MG63 (cell line): ENCODE data around the gene TMED3. TPM values are rescaled to one million over a fixed set of nuclear protein-coding genes. Genes with fewer than 3 reads are reported as not detected.
A peak's percentile ranks its signal among the peaks of the same experiment; 100 is the strongest.

Source experiments
- DNase-seq: peaks from one replicate; pipeline ENCODE4 v3.0.0-alpha.2; 2020
- H3K27me3 ChIP-seq: fragments of 250-450 bp; sonication (Bioruptor Pico); 2 replicates; pipeline ENCODE4 v1.5.1; 2020; ENCODE audit warnings: mild to moderate bottlenecking, moderate library complexity
- H3K36me3 ChIP-seq: fragments of 250-450 bp; sonication (Bioruptor Pico); 2 replicates; pipeline ENCODE4 v1.5.1; 2020; ENCODE audit warnings: mild to moderate bottlenecking, moderate library complexity
- H3K4me3 ChIP-seq: fragments of 250-450 bp; sonication (Bioruptor Pico); 2 replicates; pipeline ENCODE4 v1.5.1; 2020; ENCODE audit warnings: mild to moderate bottlenecking, moderate library complexity
- H3K9me3 ChIP-seq: fragments of 250-450 bp; sonication (Bioruptor Pico); 2 replicates; pipeline ENCODE4 v1.5.1; 2020; ENCODE audit warnings: mild to moderate bottlenecking, moderate library complexity
- total RNA-seq: library from RNA; depleted of rRNA; stranded (reverse); fragments of >200 nt; shearing (Covaris generic); gene quantifications from 2 replicates; pipeline ENCODE4 v1.2.3, GENCODE V29; 2014; ENCODE audit warnings: low replicate concordance; rRNA removed

The TMED3 gene
- total RNA-seq, 1 experiment from 2014 or later: 149 TPM

GRCh38 chr15:79357566-79357965, 46.7 kb downstream of the TMED3 start:
- Histone ChIP-seq H3K9me3 (no peaks in the 10 kb centered on the region), H3K36me3 (no peaks in the 10 kb centered on the region), H3K4me3 (no peak overlapping the region), H3K27me3 (no peaks in the 10 kb centered on the region)
- DNase-seq: no peak

GRCh38 chr15:79358069-79358468, 47.2 kb downstream of the TMED3 start:
- no peak for DNase-seq
- Histone ChIP-seq H3K4me3 (no peak overlapping the region), H3K27me3 (no peaks in the 10 kb centered on the region), H3K36me3 (no peaks in the 10 kb centered on the region), H3K9me3 (no peaks in the 10 kb centered on the region)

- H3K9me3 ChIP-seq: no peaks in the 10 kb centered on the region
- H3K36me3 ChIP-seq: no peaks in the 10 kb centered on the region
- H3K4me3 ChIP-seq: no peak overlapping the region
- no peaks in the 10 kb centered on the region for H3K27me3 ChIP-seq
- no peak for DNase-seq
These were observed 53.8 kb downstream of the TMED3 start for GRCh38 chr15:79364571-79365240.

GRCh38 chr15:79365765-79366164, 54.9 kb downstream of the TMED3 start:
- H3K9me3 ChIP-seq: no peaks in the 10 kb centered on the region
- H3K4me3 ChIP-seq: no peak overlapping the region
- H3K27me3 ChIP-seq: no peaks in the 10 kb centered on the region
- no peaks in the 10 kb centered on the region for H3K36me3 ChIP-seq
- DNase-seq: no peak

GRCh38 chr15:79366691-79367090, 55.8 kb downstream of the TMED3 start:
- Histone ChIP-seq H3K9me3 (no peaks in the 10 kb centered on the region), H3K27me3 (no peaks in the 10 kb centered on the region), H3K36me3 (no peaks in the 10 kb centered on the region), H3K4me3 (no peak overlapping the region)
- DNase-seq: no peak

GRCh38 chr15:79370716-79371115, 59.8 kb downstream of the TMED3 start:
- DNase-seq: peak; percentile 39
- no peaks in the 10 kb centered on the region for H3K27me3 ChIP-seq
- H3K9me3 ChIP-seq: no peaks in the 10 kb centered on the region
- no peaks in the 10 kb centered on the region for H3K36me3 ChIP-seq
- H3K4me3 ChIP-seq: no peak overlapping the region

GRCh38 chr15:79371591-79371990, 60.7 kb downstream of the TMED3 start:
- Histone ChIP-seq H3K36me3 (no peaks in the 10 kb centered on the region), H3K4me3 (no peak overlapping the region), H3K9me3 (no peaks in the 10 kb centered on the region), H3K27me3 (no peaks in the 10 kb centered on the region)
- DNase-seq: no peak

GRCh38 chr15:79372428-79372827, 61.5 kb downstream of the TMED3 start:
- no peaks in the 10 kb centered on the region for H3K36me3 ChIP-seq
- H3K27me3 ChIP-seq: no peaks in the 10 kb centered on the region
- H3K9me3 ChIP-seq: no peaks in the 10 kb centered on the region
- no peak overlapping the region for H3K4me3 ChIP-seq
- DNase-seq: no peak

Other genes with a start within 250 kb of the TMED3 start
- not detected in 2 replicates for gene RASGRF1, start 220.3 kb upstream of the TMED3 start, total RNA-seq
- gene ANKRD34C, start 28.4 kb upstream of the TMED3 start, total RNA-seq: not detected in 2 replicates
- gene MINAR1, start 121.2 kb downstream of the TMED3 start, total RNA-seq: 0.52 and 0.79 TPM in 2 replicates